Activated gamma-delta T cell (primary cell): ENCODE data around the gene CENPN.

ENCODE experiments used
- DNase-seq: peaks from one replicate; lab custom pipeline; 2025; lab: John Stamatoyannopoulos, UW

The CENPN gene

GRCh38 chr16:80991792-80992430 is 15.1 kb upstream of the CENPN start:
- no peak for DNase-seq

GRCh38 chr16:80992676-80993293 is 14.2 kb upstream of the CENPN start:
- DNase-seq: no peak

- no peak for DNase-seq
Measured at GRCh38 chr16:80993307-80993706, 13.7 kb upstream of the CENPN start.

- no peak for DNase-seq
Measured at GRCh38 chr16:80993834-80994233, 13.2 kb upstream of the CENPN start.

- DNase-seq: no peak
Measured at GRCh38 chr16:80994451-80994850, 12.6 kb upstream of the CENPN start.

GRCh38 chr16:80996688-80997138 is 10.3 kb upstream of the CENPN start:
- no peak for DNase-seq

- DNase-seq: no peak
Measured at GRCh38 chr16:80997139-80997798, 9.7 kb upstream of the CENPN start.

- DNase-seq: no peak
Measured at GRCh38 chr16:80997964-80998620, 8.9 kb upstream of the CENPN start.

- no peak for DNase-seq
Measured at GRCh38 chr16:81000873-81001272, 6.1 kb upstream of the CENPN start.

- DNase-seq: no peak
Measured at GRCh38 chr16:81001330-81001729, 5.7 kb upstream of the CENPN start.

GRCh38 chr16:81003064-81003463 is 4.0 kb upstream of the CENPN start:
- DNase-seq: no peak

GRCh38 chr16:81003610-81004460 is 3.2 kb upstream of the CENPN start:
- DNase-seq: no peak

GRCh38 chr16:81004646-81005353 is 2.2 kb upstream of the CENPN start:
- no peak for DNase-seq

GRCh38 chr16:81005610-81006161 is 1.3 kb upstream of the CENPN start:
- DNase-seq: no peak

- DNase-seq: peak; percentile 73
Measured at GRCh38 chr16:81006211-81006812, 702 bp upstream of the CENPN start.

GRCh38 chr16:81008505-81008789 is 1.4 kb downstream of the CENPN start:
- no peak for DNase-seq

- DNase-seq: no peak
Measured at GRCh38 chr16:81012974-81013373, 6.0 kb downstream of the CENPN start.

- DNase-seq: no peak
Measured at GRCh38 chr16:81014672-81015071, 7.7 kb downstream of the CENPN start.

- DNase-seq: no peak
Measured at GRCh38 chr16:81018496-81018895, 11.5 kb downstream of the CENPN start.

GRCh38 chr16:81026429-81026828 is 19.4 kb downstream of the CENPN start:
- no peak for DNase-seq
